Stimulated activated CD4-positive, alpha-beta T cell treated with anti-CD3 and anti-CD28 coated beads, Interleukin-2, amount 100 ng/mL, for 48 hours (primary cell): Measurements from ENCODE around the gene PUM2.

Source experiments
- DNase-seq, 2 donors: peaks; one replicate each; pipeline ENCODE4 v3.0.0-alpha.2; 2020

PUM2 gene

DNA sequence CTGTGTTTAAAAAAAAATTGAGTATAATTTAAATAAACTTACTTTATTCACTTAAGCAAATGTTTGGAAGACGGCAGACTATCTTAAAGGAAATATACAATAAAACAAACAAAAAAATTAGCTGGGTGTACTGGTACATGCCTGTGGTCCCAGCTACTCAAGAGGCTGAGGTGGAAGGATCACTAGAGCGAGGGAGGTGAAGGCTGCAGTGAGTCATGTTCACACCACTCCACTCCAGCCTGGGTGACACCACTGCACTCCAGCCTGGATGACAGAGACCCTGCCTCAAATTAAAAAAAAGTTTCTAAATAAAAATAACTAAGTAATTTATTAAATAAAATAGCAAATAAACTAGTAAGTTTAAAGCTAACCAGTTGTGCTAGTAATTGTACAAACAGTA, 7.5 kb downstream of the PUM2 start:
- DNase-seq: no peak

DNA sequence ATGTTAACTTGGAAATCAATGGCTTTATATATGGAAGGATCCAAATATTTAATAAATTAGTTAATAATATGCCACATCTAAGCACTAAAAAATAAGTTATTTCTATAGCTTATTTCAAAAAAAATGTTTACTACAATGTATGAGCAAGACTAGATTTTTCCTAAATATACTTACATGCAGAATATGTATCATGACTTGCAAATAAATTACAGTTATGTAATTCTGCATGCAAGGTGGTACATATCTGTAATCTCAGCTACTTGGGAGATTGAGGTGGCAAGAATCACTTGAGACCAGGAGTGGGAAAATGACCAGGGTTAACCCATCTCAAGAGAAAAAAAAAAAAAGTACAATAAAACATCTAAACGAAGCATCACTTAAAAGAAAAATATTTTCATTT, 11.6 kb downstream of the PUM2 start:
- DNase-seq: no peak

DNA sequence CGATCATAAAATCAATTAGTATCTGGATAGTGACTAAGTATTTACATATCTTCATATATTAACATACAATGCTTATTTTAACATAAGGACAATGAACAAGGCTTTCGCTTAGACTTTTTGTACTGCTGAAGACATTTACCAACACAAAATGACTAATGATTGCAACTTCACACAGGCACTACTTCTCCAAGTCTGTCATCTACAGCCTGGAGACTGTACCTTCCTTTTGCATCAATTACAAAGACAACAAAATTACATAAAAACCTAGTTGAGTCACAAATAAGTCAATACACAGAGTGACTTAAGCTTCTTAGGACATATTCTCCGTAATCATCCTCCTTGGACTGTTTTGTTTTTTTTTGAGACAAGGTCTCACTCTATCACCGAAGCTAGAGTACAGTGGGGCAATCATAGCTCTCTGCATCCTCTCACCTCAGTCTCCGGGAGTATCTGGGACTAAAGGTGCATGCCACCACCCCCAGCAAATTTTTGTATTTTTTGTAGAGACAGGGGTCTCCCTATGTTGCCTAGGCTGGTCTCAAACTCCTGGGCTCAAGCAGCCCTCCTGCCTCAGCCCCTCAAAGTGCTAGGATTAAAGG, 15.9 kb downstream of the PUM2 start:
- DNase-seq: no peak

DNA sequence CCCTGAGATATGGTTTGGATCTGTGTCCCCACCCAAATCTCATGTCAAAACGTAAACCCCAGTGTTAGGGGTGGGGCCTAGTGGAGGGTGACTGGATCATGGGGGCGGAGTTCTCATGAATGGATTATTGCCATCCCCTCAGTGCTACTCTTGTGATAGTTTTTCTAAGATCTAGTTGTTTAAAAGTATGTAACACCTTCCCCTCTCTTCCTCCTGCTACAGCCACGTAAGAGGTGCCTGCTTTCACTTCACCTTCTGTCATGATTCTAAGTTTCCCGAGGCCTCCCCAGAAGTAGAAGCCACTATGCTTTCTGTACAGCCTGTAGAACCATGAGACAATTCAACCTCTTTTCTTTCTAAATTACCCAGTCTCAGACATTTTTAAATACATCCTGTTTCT, 16.9 kb downstream of the PUM2 start:
- DNase-seq: no peak

DNA sequence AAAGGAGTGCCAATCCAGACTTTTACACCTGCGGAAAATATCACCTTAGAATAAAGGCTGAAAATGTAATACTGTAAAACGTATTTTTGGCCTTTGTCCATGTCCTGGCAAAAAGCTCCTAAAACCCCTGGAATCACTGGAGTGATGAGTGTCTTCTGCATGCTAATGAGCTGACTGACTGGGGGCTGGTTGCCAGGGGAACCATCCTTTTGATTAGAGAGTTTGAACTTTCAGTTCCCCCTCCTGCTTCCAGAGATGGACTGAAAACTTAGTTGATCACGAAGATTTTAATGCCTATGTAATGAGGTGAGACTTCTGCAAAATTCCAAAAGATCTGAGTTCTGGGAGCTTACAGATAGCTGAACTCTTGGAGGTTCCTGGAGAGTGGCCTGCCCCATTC, 20.5 kb downstream of the PUM2 start:
- DNase-seq: no peak

DNA sequence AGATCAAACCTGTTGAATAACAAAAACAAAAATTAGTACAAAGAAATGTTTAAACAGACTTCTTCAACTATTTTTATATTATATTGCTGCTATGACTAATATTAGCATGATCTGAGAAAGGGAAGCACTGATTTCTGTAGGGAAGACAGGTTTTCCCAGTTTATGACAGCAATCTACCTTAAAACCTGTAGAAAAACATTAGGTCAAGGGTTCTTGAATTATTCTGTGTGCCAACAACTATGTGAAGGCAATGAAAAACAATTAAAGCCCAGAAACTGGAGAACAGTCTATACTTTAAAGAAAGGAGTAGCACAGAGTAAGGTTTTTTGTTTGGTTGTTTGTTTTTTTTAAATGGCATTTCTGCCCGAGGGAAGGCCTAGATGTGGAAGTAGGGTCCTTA, 23.3 kb downstream of the PUM2 start:
- DNase-seq: no peak

DNA sequence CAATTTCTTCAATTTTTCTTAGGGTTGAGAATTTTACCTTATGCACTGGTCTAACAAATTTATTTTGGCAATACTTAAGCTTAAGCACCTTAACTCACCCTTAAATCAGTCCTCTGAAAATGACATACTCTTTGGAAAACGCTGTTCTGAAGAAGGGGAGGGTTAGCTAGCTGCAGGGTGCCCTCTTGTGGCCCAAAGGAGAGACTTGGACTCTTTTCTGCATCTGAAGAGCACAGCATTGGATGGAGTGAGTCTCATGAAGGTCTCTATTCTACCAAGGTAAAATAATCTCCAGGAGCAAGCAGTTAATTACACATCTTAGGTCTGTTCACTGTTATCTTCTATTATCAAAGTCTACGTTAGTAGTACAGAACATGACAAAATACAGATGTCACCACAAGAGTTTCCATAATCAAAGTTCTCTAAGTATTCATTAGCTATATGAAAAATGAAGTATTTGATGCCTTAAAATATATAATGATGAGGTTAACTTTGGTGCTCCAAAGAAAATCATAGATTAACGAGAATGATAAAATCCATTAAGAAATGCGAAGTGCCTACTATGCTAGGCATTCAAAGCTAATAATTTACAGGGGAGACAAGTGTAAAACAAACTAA, 24.4 kb downstream of the PUM2 start:
- DNase-seq: no peak

DNA sequence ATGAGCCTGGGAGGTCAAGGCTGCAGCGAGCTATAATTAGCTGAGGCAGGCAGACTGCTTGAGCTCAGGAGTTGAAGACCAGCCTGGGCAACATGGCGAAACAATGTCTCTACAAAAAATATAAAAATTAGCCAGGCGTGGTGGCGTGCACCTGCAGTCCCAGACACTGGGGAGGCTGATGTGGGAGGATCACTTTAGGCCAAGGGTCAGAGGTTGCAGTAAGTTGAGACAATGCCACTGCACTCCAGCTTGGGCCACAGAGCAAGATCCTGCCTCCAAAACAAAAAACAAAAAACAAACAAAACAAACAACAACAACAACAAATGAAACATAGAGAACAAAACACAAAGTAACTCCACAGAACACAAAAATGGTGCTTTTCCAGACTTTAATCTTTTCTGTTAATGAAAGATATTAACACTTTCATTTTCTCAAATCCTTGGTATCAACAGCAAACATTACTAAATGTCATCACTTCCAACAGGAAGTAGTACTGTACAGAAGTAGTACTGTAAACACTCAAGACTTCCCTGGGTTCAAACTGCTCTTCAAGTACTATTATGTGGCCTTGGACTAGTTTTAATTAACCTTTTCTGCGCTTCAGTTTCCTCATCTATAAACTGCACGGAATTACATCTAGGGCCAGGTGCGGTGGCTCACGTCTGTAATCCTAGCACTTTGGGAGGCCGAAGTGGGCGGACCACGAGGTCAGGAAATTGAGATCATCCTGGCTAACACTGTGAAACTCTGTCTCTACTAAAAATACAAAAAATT, 27.9 kb downstream of the PUM2 start:
- DNase-seq: no peak

DNA sequence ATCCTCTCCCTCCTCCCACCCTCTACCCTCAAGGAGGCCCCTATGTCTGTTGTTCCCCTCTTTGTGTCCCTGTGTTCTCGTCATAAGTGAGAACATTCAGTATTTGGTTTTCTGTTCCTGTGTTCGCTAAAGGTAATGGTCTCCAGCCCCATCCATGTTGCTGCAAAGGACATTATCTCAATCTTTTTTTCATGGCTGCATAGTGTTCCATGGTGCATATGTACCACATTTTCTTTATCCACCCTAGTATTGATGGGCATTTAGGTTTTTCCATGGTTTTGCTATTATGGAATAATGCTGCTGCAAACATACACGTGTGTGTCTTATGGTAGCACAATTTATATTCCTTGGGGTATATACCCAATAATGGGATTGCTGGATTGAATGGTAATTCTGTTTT, 33.0 kb downstream of the PUM2 start:
- no peak for DNase-seq

DNA sequence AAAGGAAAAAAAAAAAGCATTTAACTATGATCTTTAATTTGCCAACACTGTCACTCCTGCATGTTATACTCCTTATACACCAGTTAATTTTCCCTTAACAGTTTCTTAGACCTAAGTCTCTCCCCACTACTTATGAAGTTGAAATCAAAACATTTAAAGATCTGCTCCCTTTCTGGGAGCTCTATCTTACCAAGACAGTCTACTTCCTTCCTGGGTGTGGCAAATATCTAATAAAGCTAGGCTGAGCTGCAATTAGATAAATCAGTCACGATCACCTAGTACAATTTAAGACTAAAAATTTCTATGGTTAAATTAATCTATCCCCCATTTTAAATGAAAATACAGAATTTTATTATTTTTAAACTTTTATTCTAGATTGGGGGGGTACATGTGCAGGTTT, 33.4 kb downstream of the PUM2 start:
- no peak for DNase-seq

DNA sequence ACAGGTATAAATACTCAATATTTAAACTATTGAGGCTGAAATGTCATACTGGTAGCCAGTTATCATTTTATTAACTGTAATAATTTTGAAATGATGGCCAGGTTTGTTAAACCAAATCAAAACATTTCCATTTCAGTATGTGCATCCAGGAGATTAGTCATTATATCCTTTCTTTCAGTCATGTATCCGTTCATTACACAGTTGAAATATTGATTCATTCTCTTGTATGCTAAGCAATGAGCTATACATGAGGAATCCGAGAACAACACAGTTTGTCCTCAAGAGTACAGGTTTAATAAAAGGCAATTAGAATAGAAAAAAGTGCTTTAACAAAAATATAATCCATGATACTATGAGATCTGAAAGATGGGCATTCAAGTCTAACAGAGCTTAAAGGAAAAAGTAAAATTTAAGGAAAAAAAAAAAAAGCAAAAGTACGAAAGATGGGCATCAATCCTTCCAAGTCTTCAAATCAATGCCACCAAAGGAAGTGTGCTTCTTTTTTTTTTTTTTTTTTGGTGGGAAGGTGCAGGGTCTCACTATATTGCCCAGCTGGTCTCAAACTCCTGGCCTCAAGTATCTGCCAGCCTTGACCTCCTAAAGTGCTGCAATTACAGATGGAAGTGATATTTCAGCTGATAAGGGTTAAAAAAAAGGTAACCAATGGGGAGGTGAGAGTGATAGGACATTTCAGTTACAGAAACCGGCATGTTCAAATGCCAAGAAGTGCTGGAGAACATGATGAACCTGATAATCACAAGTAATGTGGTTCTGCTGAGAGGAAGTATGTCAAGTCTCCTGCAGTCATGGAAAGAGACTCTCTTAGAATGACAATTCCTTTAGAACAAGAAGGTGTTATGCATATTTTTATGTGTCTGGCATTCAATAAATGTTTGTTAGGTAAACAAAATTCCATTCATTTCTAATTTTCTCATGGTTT, 35.8 kb downstream of the PUM2 start:
- DNase-seq: no peak

DNA sequence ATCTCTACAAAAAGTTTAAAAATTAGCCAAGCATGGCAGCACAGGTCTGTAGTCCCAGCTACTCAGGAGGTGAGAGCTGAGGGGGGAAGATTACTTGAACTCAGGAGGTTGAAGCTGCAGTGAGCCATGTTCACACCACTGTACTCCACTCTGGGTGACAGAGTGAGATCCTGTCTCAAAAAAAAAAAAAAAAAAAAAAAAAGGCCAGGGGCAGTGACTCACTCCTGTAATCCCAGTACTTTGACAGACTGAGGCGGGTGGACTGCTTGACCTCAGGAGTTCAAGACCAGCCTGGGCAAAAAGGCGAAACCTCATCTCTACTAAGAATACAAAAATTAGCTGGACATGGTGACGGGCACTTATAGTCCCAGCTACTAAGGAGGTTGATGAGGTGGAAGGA, 37.0 kb downstream of the PUM2 start:
- no peak for DNase-seq

DNA sequence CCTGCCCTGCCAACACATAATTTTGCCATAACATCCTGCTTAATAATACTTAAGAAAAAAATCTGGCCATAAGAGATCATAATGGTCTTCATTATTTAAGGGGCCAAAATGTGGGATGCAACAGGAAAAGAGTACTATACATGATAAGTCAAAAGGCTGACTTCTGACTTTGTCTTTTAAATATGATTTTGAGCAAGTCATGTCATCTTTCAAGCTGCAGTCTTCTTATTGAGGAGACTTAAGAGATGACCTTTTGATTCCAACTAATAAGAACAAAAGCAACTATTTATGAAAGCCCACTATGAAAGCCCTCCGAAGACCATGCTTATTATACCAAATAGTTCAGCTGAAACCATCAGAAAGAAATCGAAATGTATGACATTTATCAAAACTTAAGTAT, 41.6 kb downstream of the PUM2 start:
- DNase-seq: no peak

DNA sequence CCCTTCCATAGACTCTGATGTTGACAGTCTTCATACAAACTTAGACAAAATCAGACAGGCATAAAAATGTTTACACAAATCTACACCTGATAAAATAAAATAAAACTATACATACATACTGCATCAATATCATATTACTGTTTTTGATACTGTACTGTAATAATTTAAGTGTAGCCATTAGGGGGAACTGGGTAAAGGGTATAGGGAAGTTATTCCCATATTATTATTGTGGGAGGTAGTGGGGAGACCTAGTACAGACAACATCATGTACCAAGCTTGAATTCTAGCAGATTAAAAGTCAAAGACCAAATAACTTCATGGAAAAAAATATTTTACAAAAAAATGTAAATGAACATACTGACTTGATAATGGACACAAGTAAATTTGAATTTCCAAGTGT, 43.3 kb downstream of the PUM2 start:
- DNase-seq: no peak

DNA sequence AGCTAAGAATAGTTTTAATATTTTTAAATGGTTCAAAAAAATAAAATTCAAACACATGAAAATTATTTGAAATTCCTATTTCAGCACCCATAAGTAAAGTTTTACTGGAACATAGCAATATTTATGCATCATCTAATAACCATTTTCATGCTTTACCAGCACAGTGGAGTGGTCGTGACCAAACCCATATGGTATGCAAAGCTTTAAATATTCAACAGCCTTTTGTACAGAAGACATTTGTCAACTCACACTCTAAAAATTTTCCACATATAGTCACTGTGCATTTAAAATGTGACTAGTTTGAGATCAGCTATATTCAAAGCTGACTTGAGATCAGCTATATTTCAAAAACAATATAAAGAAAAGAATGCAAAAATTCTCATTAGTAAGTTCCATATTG, 46.2 kb downstream of the PUM2 start:
- no peak for DNase-seq

DNA sequence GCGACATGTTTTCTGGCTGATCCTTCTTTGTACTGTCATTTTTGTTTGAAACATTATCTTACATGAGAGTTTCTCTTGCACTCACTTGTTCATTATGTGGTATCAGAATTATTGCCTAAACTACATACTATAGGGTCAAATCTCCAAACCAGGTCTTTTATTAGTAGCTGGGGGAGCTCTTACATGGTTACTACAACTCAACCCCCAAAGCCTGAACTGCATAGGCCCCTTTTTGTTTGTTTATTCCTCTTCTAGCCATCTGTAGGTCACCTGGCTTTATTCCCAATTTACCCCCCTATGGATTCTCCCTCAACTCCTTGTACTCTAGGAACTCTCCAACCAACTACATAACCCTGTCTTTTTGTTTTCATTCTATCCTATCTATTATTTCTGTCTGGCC, 46.7 kb downstream of the PUM2 start:
- DNase-seq: no peak

DNA sequence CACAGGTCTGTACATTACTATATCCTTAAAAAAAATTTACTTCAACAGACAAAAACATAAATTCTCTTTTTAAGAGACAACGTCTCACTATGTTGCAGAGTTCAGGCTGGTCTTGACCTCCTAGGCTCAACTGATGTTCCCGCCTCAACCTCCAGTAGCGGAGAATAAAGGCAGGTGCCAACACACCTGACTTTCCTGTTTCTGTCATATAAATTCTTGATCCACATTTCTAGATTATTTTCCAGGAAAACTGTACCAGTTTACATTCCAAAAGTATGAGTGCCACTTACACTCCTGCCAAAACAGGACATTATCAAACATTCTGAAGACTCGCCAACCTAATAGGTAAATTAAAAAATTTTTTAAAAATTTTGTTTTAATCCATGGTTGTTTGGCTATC, 48.6 kb downstream of the PUM2 start:
- DNase-seq: no peak

DNA sequence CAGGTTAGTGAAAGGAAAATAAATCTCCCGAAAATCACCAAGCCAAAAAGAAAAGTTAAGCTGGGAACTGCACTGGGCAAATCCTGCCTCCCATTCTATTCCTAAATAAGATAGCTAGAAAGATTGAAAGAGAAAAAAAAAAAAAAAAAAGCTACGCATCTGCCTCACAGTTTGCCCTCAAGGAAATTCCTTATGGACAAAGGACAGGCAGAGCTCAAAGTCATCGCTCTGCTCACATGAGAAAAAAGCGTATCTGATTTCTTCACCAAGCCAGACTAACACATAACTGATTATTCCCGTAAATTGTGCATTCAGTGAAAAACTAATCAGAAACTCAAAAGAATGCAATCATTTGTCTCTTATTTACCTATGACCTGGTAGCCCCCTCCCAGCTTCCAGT, 50.0 kb downstream of the PUM2 start:
- DNase-seq: no peak

DNA sequence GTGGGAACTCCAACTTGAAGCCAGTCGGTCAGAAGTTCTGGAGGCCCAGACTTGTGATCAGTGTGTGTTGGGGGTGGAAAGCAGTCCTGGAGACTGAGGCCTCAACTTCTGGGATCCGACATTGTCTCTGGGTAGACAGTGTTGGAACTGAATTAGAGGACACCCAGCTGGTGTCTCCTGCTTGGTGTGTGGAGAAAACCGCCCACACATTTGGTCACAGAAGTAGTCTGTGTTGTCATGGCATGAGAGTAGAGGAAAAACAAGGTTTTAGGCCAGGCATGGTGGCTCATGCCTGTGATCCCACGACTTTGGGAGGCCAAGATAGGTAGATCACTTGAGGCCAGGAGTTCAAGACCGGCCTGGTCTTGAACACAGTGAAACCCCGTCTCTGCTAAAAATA, 51.5 kb downstream of the PUM2 start:
- DNase-seq: no peak

DNA sequence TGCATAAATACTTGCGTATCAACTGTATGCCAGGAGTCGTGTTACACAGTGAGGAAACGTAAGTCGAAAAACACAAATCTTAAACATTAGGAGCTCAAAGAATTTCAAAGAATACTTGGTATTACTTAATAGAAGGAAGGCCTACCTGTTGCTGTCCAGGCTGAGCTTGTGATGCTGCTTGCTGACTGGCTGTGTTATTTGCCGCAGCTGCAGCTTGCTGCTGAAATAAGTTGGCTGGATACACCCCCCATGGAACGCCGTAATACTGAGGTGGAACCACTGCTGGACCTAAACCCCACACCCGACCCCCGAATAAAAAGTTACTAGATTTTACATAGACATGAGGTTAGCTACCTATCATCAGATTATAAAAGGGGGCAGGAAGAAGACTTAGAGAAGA, 56.4 kb downstream of the PUM2 start:
- no peak for DNase-seq

DNA sequence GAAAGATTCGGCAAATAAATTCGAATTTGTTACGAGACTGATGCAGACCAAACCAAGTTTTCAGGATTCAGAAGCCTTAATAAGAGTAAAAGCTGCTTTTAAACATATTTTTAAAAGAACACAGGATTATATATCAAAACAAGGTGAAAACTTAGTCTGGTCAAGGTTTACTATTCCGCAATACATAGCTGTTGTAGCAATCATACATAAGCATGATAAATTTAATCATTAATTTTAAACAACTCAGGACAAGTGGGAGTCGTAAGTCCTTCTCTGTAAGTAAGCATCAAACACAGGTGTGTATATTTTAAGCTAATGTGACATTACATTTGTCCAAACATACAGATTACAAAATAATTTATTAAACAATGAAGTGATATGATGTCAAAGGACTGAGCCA, 57.7 kb downstream of the PUM2 start:
- no peak for DNase-seq

DNA sequence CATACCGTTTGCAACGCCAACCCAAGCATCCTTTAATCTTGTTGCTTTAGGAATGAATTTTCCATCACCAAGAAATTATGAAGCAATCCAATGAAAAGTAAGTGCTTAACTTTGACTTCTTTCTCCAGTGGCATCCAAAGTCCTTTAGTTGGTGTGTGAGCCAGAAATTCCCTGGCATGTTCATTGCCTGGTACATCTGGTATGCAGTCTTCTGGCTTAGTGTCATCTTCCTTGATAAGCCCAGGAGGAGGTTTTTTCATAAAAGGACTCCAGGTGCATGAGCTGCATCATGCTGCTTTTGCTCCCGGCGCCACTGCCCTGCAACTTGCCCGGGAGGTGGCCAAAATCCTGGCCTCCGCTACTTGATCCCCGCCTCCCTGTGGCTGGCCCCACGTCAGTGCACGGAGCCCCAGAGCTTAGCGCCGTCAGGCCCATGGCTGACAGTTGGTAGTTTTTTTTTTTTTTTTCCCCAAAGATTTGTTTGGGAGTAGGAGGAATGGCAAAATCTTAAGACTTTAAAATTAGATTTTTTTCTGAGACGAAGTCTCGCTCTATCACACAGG, 58.7 kb downstream of the PUM2 start:
- DNase-seq: no peak

DNA sequence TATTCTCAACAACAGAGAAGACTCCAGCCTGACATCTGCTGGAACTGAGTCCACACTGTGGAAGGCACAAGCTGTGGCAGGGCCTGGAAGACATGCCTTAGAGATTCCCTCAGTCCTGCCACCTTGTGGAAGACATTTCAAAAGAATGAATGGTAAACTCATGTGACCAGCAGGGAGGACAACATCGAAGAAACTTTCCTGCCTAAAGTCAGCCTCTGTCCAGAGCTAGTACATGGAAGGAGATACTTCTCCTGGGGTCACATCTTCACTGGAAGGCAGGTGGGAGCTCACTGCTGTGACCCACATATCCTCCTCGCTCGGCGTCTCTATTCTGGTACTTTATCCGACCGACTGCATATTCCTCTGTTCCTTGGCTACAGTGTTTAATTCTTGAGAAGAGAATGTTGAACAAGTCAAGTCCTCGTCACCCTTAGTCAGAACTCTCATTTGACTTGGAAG, 59.5 kb downstream of the PUM2 start:
- DNase-seq: peak in 1 of 2 donors; percentile 18
